DLD1 (cell line): ENCODE measurements around the gene KIF19.
"Not testable (repeated sequence)": the region's sequence is repeated elsewhere in the genome, so short reads cannot be mapped to it uniquely, and the experiment has no call there.

ENCODE experiments used
- in situ Hi-C: cut with HindIII; loops from 2 replicates; pipeline ENCODE4 v1.10.0; 2017; ENCODE audit warnings: low sequenced_read_pairs

Gene KIF19

GRCh38 chr17:74325743-74326379 lies at the start of gene KIF19:
Gene KIF19, plus strand, starts transcription at chr17:74326226. Its CDS starts 124 bp downstream, at chr17:74326350.
- in situ Hi-C loops: no loop called here

- in situ Hi-C loops: no loop called here
These were observed 49.5 kb upstream of the KIF19 start for GRCh38 chr17:74276541-74277009.

GRCh38 chr17:74277935-74278334 lies 48.1 kb upstream of the KIF19 start:
- in situ Hi-C loops: no loop called here

GRCh38 chr17:74279617-74280016 lies 46.4 kb upstream of the KIF19 start:
- in situ Hi-C loops: not testable (repeated sequence)

GRCh38 chr17:74280093-74280513 lies 45.9 kb upstream of the KIF19 start:
- in situ Hi-C loops: no loop called here

- in situ Hi-C loops: no loop called here
These were observed 44.2 kb upstream of the KIF19 start for GRCh38 chr17:74281799-74282198.

GRCh38 chr17:74282274-74282586 lies 43.8 kb upstream of the KIF19 start:
- in situ Hi-C loops: not testable (repeated sequence)

- in situ Hi-C loops: no loop called here
These were observed 43.2 kb upstream of the KIF19 start for GRCh38 chr17:74282587-74283370.

GRCh38 chr17:74283371-74283673 lies 42.7 kb upstream of the KIF19 start:
- in situ Hi-C loops: no loop called here

- in situ Hi-C loops: no loop called here
These were observed 38.9 kb upstream of the KIF19 start for GRCh38 chr17:74287031-74287602.

GRCh38 chr17:74288785-74289184 lies 37.2 kb upstream of the KIF19 start:
- in situ Hi-C loops: no loop called here

- in situ Hi-C loops: no loop called here
These were observed 36.3 kb upstream of the KIF19 start for GRCh38 chr17:74289688-74290087.

- in situ Hi-C loops: no loop called here
These were observed 35.7 kb upstream of the KIF19 start for GRCh38 chr17:74290340-74290739.

- in situ Hi-C loops: no loop called here
These were observed 33.5 kb upstream of the KIF19 start for GRCh38 chr17:74292495-74292894.

GRCh38 chr17:74295625-74296547 lies 30.1 kb upstream of the KIF19 start:
- in situ Hi-C loops: no loop called here

- in situ Hi-C loops: no loop called here
These were observed 29.5 kb upstream of the KIF19 start for GRCh38 chr17:74296548-74296936.

GRCh38 chr17:74297941-74298340 lies 28.1 kb upstream of the KIF19 start:
- in situ Hi-C loops: no loop called here

GRCh38 chr17:74298778-74299177 lies 27.2 kb upstream of the KIF19 start:
- in situ Hi-C loops: no loop called here

- in situ Hi-C loops: loop anchor here (5.0 to 10.0 kb wide), 3 partner anchors 48 to 185 kb away; no protein-coding TSS in a partner anchor
These were observed 26.6 kb upstream of the KIF19 start for GRCh38 chr17:74299226-74300009.

- in situ Hi-C loops: loop anchor here (5.0 to 10.0 kb wide), 3 partner anchors 44 to 181 kb away; no protein-coding TSS in a partner anchor
These were observed 22.7 kb upstream of the KIF19 start for GRCh38 chr17:74303305-74303704.
